HG02623 (cell line): ENCODE results near the gene MAPKAPK3.
"Not testable (repeated sequence)": the region's sequence is repeated elsewhere in the genome, so short reads cannot be mapped to it uniquely, and the experiment has no call there.

Source experiments
- ATAC-seq: cut with Tn5 transposase; IDR thresholded peaks from one replicate; pipeline ENCODE4 v1.9.1; 2021; ENCODE audit warnings: moderate library complexity; ENCODE audit not compliant: unreplicated experiment

Gene MAPKAPK3

GRCh38 chr3:50653937-50654595 lies 37.1 kb downstream of the MAPKAPK3 start:
- no peak for ATAC-seq

GRCh38 chr3:50655009-50655830 lies 38.3 kb downstream of the MAPKAPK3 start:
- ATAC-seq = no peak

GRCh38 chr3:50656417-50657195 lies 39.7 kb downstream of the MAPKAPK3 start:
- no peak for ATAC-seq

- no peak for ATAC-seq
Observed at GRCh38 chr3:50657407-50657806, 40.5 kb downstream of the MAPKAPK3 start.

GRCh38 chr3:50657816-50658215 lies 40.9 kb downstream of the MAPKAPK3 start:
- ATAC-seq = no peak

GRCh38 chr3:50658416-50658815 lies 41.5 kb downstream of the MAPKAPK3 start:
- ATAC-seq = no peak

- ATAC-seq = no peak
Observed at GRCh38 chr3:50658831-50659230, 41.9 kb downstream of the MAPKAPK3 start.

- ATAC-seq = no peak
Observed at GRCh38 chr3:50660386-50660785, 43.4 kb downstream of the MAPKAPK3 start.

GRCh38 chr3:50661321-50661837 lies 44.4 kb downstream of the MAPKAPK3 start:
- no peak for ATAC-seq

GRCh38 chr3:50662408-50662807 lies 45.5 kb downstream of the MAPKAPK3 start:
- no peak for ATAC-seq

- no peak for ATAC-seq
Observed at GRCh38 chr3:50665081-50665840, 48.3 kb downstream of the MAPKAPK3 start.

GRCh38 chr3:50665841-50666115 lies 48.8 kb downstream of the MAPKAPK3 start:
- ATAC-seq = not testable (repeated sequence)

GRCh38 chr3:50666837-50667236 lies 49.9 kb downstream of the MAPKAPK3 start:
- ATAC-seq = no peak

GRCh38 chr3:50671331-50671730 lies 54.4 kb downstream of the MAPKAPK3 start:
- no peak for ATAC-seq

GRCh38 chr3:50672656-50673055 lies 55.7 kb downstream of the MAPKAPK3 start:
- ATAC-seq = no peak

- no peak for ATAC-seq
Observed at GRCh38 chr3:50673931-50674330, 57.0 kb downstream of the MAPKAPK3 start.

- no peak for ATAC-seq
Observed at GRCh38 chr3:50674349-50675178, 57.6 kb downstream of the MAPKAPK3 start, which contains the start of gene DOCK3. TSS of gene DOCK3 (plus strand) at chr3:50674927. CDS start at chr3:50675264, 337 bp downstream.

- ATAC-seq = no peak
Observed at GRCh38 chr3:50675179-50676030, 58.5 kb downstream of the MAPKAPK3 start.
